H1 (cell line): ENCODE results near the gene PTBP3. TPM values are rescaled to one million over a fixed set of nuclear protein-coding genes. Genes with fewer than 3 reads are reported as not detected.

Experiments used
- CTCF ChIA-PET: fragments of 300-600 bp; sonication (Branson Sonifier 250); formaldehyde crosslinking; loops from one replicate; lab custom pipeline; 2021; ENCODE audit not compliant: partially characterized antibody; lab: Charles Lee
- POLR2A ChIA-PET: fragments of 300-600 bp; sonication (Branson Sonifier 250); formaldehyde crosslinking; loops from one replicate; lab custom pipeline; 2021; ENCODE audit warnings: inconsistent platforms; ENCODE audit not compliant: partially characterized antibody; lab: Charles Lee
- DNase-seq, 2 experiments: peaks; one replicate each; pipeline versions ENCODE4 v3.0.0 to v3.0.0-alpha.2; 2010 to 2022; ENCODE audit warnings: low spot score in 2 of 2, low read depth in 1 of 2, mixed read lengths in 1 of 2
- FAIRE-seq: peaks from 2 replicates; lab custom pipeline; 2011; peaks lifted over from hg19 to GRCh38; lab: Jason Lieb, UNC
- H2AFZ ChIP-seq: 2 replicates; pipeline ENCODE4 v1.8.1; 2012; ENCODE audit warnings: low read length, inconsistent platforms
- H2AK5ac ChIP-seq: 2 replicates; pipeline ENCODE4 v1.6.1; 2013; ENCODE audit warnings: low read depth, low read length
- H2BK120ac ChIP-seq: replicated peaks from 2 replicates; pipeline ENCODE3; 2013; ENCODE audit warnings: low read depth, low read length, inconsistent platforms
- H2BK12ac ChIP-seq: 2 replicates; pipeline ENCODE4 v1.6.1; 2013; ENCODE audit warnings: low read depth, low read length
- H2BK15ac ChIP-seq: 2 replicates; pipeline ENCODE4 v1.6.1; 2013; ENCODE audit warnings: low read length
- H2BK20ac ChIP-seq: 2 replicates; pipeline ENCODE4 v1.6.1; 2013; ENCODE audit warnings: low read length
- H2BK5ac ChIP-seq: 2 replicates; pipeline ENCODE4 v1.6.1; 2013; ENCODE audit warnings: low read depth, low read length
- H3K14ac ChIP-seq: 2 replicates; pipeline ENCODE4 v1.6.1; 2013; ENCODE audit warnings: inconsistent platforms; ENCODE audit not compliant: insufficient read length
- H3K18ac ChIP-seq: 2 replicates; pipeline ENCODE4 v1.6.1; 2013; ENCODE audit warnings: low read length; ENCODE audit errors: extremely low read depth
- H3K23ac ChIP-seq: 2 replicates; pipeline ENCODE4 v1.6.1; 2013; ENCODE audit warnings: inconsistent platforms; ENCODE audit not compliant: insufficient read length
- H3K23me2 ChIP-seq: 2 replicates; pipeline ENCODE4 v1.6.1; 2013; ENCODE audit warnings: low read depth, low read length
- H3K27ac ChIP-seq: 2 replicates; pipeline ENCODE4 v1.6.1; 2011; ENCODE audit warnings: low read depth, low read length, inconsistent platforms
- H3K27me3 ChIP-seq, 4 experiments: replicated peaks in 1 of 4; 1 replicate in 1 of 4; 2 replicates in 3 of 4; pipeline versions ENCODE4 v1.6.1 to v1.8.1; 2011 to 2013; ENCODE audit warnings: low read length in 3 of 4, mild to moderate bottlenecking in 3 of 4, inconsistent platforms in 2 of 4, mixed read lengths in 2 of 4, moderate library complexity in 1 of 4; ENCODE audit not compliant: control insufficient read depth in 3 of 4, insufficient read depth in 3 of 4; ENCODE audit errors: extremely low read depth in 1 of 4
- H3K36me3 ChIP-seq, 4 experiments: 2 replicates each; pipeline versions ENCODE4 v1.6.1 to v1.8.1; 2011 to 2013; ENCODE audit warnings: mild to moderate bottlenecking in 4 of 4, low read length in 3 of 4, moderate library complexity in 2 of 4, control low read depth in 1 of 4, inconsistent platforms in 1 of 4; ENCODE audit not compliant: insufficient read depth in 4 of 4, control insufficient read depth in 2 of 4
- H3K4ac ChIP-seq: replicated peaks from 2 replicates; pipeline ENCODE3; 2013; ENCODE audit warnings: low read length, low read depth, mixed read lengths, inconsistent platforms; ENCODE audit not compliant: insufficient read length
- H3K4me1 ChIP-seq, 4 experiments: replicated peaks in 1 of 4; 1 replicate in 1 of 4; 2 replicates in 3 of 4; pipeline versions ENCODE4 v1.6.1 to v1.8.1; 2011 to 2013; ENCODE audit warnings: low read length in 3 of 4, inconsistent platforms in 2 of 4, mixed read lengths in 1 of 4; ENCODE audit not compliant: insufficient read depth in 4 of 4, control insufficient read depth in 3 of 4
- H3K4me2 ChIP-seq, 2 experiments: 2 replicates each; pipeline versions ENCODE4 v1.6.1 to v1.8.1; 2011 to 2013; ENCODE audit warnings: low read depth in 2 of 2, low read length in 2 of 2, control low read depth in 1 of 2, inconsistent platforms in 1 of 2, mild to moderate bottlenecking in 1 of 2; ENCODE audit not compliant: insufficient read depth in 1 of 2
- H3K4me3 ChIP-seq, 4 experiments: fragments of 200-600, 300-600 bp in 1 of 4; sonication (generic), shearing (Covaris generic), sonication (Bioruptor Twin) in 1 of 4; 2 replicates each; pipeline versions ENCODE4 v1.5.1 to v1.8.1; 2011 to 2016; ENCODE audit warnings: low read length in 4 of 4, low read depth in 3 of 4, control low read depth in 2 of 4, inconsistent platforms in 2 of 4, mild to moderate bottlenecking in 2 of 4, mixed read lengths in 1 of 4, moderate library complexity in 1 of 4; ENCODE audit not compliant: insufficient read depth in 2 of 4; ENCODE audit errors: extremely low read depth in 1 of 4
- H3K56ac ChIP-seq: replicated peaks from 2 replicates; pipeline ENCODE3; 2013; ENCODE audit warnings: low read depth, mild to moderate bottlenecking, mixed read lengths, low read length, inconsistent platforms; ENCODE audit not compliant: insufficient read length
- H3K79me1 ChIP-seq: 2 replicates; pipeline ENCODE4 v1.6.1; 2013; ENCODE audit warnings: low read depth, low read length, control low read depth
- H3K79me2 ChIP-seq, 2 experiments: 2 replicates each; pipeline versions ENCODE4 v1.6.1 to v1.8.1; 2012 to 2013; ENCODE audit warnings: low read length in 2 of 2, mild to moderate bottlenecking in 2 of 2, inconsistent platforms in 1 of 2; ENCODE audit not compliant: insufficient read depth in 2 of 2, control insufficient read depth in 1 of 2
- H3K9ac ChIP-seq, 4 experiments: replicated peaks in 1 of 4; 1 replicate in 1 of 4; 2 replicates in 3 of 4; pipeline versions ENCODE4 v1.6.1 to v1.8.1; 2011 to 2013; ENCODE audit warnings: low read depth in 3 of 4, low read length in 3 of 4, control low read depth in 2 of 4, mild to moderate bottlenecking in 2 of 4, moderate library complexity in 2 of 4, inconsistent platforms in 1 of 4; ENCODE audit errors: extremely low read depth in 1 of 4
- H3K9me3 ChIP-seq, 2 experiments: 2 replicates each; pipeline versions ENCODE4 v1.6.1 to v1.8.1; 2012 to 2013; ENCODE audit warnings: mild to moderate bottlenecking in 2 of 2, moderate library complexity in 2 of 2, control low read depth in 1 of 2, inconsistent platforms in 1 of 2, low read depth in 1 of 2, low read length in 1 of 2, mixed read lengths in 1 of 2; ENCODE audit not compliant: insufficient read depth in 2 of 2
- H4K20me1 ChIP-seq, 2 experiments: replicated peaks in 1 of 2; 2 replicates each; pipeline versions ENCODE3 to v1.8.1; 2011 to 2013; ENCODE audit warnings: inconsistent platforms in 2 of 2, low read length in 2 of 2, mild to moderate bottlenecking in 1 of 2; ENCODE audit not compliant: insufficient read depth in 2 of 2, control insufficient read depth in 1 of 2
- H4K5ac ChIP-seq: 2 replicates; pipeline ENCODE4 v1.6.1; 2013; ENCODE audit warnings: low read length, low read depth, mixed read lengths, inconsistent platforms; ENCODE audit not compliant: insufficient read length
- H4K8ac ChIP-seq: 2 replicates; pipeline ENCODE4 v1.8.0; 2013; ENCODE audit warnings: mild to moderate bottlenecking, moderate library complexity, low read length, inconsistent platforms; ENCODE audit not compliant: insufficient read depth; ENCODE audit errors: extremely low read depth
- H4K91ac ChIP-seq: replicated peaks from 2 replicates; pipeline ENCODE3; 2013; ENCODE audit warnings: low read length, mixed read lengths, inconsistent platforms; ENCODE audit not compliant: insufficient read length
- BACH1 ChIP-seq: IDR thresholded peaks from 2 replicates; pipeline ENCODE4 v1.6.1; 2012; ENCODE audit warnings: low read length, improper control_type of control experiment
- BCL11A ChIP-seq, 2 experiments: IDR thresholded peaks; one replicate each; pipeline ENCODE4 v1.6.1; 2011; ENCODE audit warnings: low read depth in 2 of 2, low read length in 2 of 2, mild to moderate bottlenecking in 2 of 2
- CBX8 ChIP-seq: fragments of 300-800, 300-1000 bp; sonication (generic); IDR thresholded peaks from 2 replicates; pipeline ENCODE4 v1.7.1; 2016; ENCODE audit warnings: low read depth, low read length, borderline replicate concordance
- CHD1 ChIP-seq: IDR thresholded peaks from 2 replicates; pipeline ENCODE4 v1.6.1; 2012; ENCODE audit warnings: low read depth, low read length, improper control_type of control experiment
- HDAC2 ChIP-seq, 2 experiments: fragments of 300-600 bp in 1 of 2; sonication (generic) in 1 of 2; IDR thresholded peaks; 2 replicates each; pipeline ENCODE4 v1.6.1; 2011 to 2012; ENCODE audit warnings: low read depth in 2 of 2, low read length in 2 of 2, mild to moderate bottlenecking in 2 of 2, moderate library complexity in 2 of 2, borderline replicate concordance in 1 of 2, inconsistent platforms in 1 of 2
- KDM1A ChIP-seq: fragments of 200-600, 300-600 bp; sonication (generic); IDR thresholded peaks from 2 replicates; pipeline ENCODE4 v1.7.1; 2016; ENCODE audit warnings: mild to moderate bottlenecking, low read length, borderline replicate concordance
- NANOG ChIP-seq: IDR thresholded peaks from 2 replicates; pipeline ENCODE4 v1.6.1; 2011; ENCODE audit warnings: low read length, low read depth, mild to moderate bottlenecking, inconsistent platforms; ENCODE audit not compliant: insufficient read depth, poor library complexity, severe bottlenecking
- RFX5 ChIP-seq: IDR thresholded peaks from 2 replicates; pipeline ENCODE4 v1.6.1; 2011; ENCODE audit warnings: low read depth, low read length, improper control_type of control experiment, borderline replicate concordance
- SP4 ChIP-seq: IDR thresholded peaks from 2 replicates; pipeline ENCODE4 v1.6.1; 2012; ENCODE audit warnings: low read length, inconsistent platforms
- TCF12 ChIP-seq: IDR thresholded peaks from 2 replicates; pipeline ENCODE4 v1.6.1; 2011; ENCODE audit warnings: low read depth, mild to moderate bottlenecking, low read length
- WGBS, 2 experiments: shearing (Covaris generic) in 1 of 2; methylation state at CpG; one replicate each; pipeline versions ENCODE4 v1.1.6 to v1.1.7; 2013 to 2015; ENCODE audit warnings: low lambda C conversion rate in 2 of 2, mixed read lengths in 2 of 2, inconsistent platforms in 1 of 2, low coverage in 1 of 2, missing lambda C conversion rate in 1 of 2; ENCODE audit not compliant: insufficient replicate concordance in 2 of 2, insufficient coverage in 1 of 2, insufficient read length in 1 of 2; ENCODE audit errors: extremely low coverage in 1 of 2, missing lambda C conversion rate in 1 of 2; 5-methylcytosine and 5-hydroxymethylcytosine counted together
- polyA plus RNA-seq, 7 experiments: library from polyadenylated mRNA; depleted of rRNA in 3 of 7; stranded (reverse) in 5 of 7; unstranded in 2 of 7; fragments of >200 nt in 5 of 7; fragments of 200-250 nt in 2 of 7; gene quantifications; 1 replicate in 5 of 7; 2 replicates in 1 of 7; 4 replicates in 1 of 7; pipeline versions ENCODE4 v1.2.1 to v1.2.3, GENCODE V29; 2011 to 2013; ENCODE audit warnings: missing spikeins in 2 of 7, mixed read lengths in 2 of 7
- total RNA-seq: library from RNA; stranded (reverse); fragmentation: NEBNext Ultra II Directional; extraction: Animal tissue kit (Norgen Biotek cat#: 25700); gene quantifications from 2 replicates; pipeline ENCODE4 v1.2.1, GENCODE V29; 2021
- TF ChIP-seq, protein P1 (sequence below): IDR thresholded peaks from 2 replicates; pipeline ENCODE4 v1.6.1; 2012; ENCODE audit warnings: low read length, inconsistent platforms
- TF ChIP-seq, protein P2 (sequence below): IDR thresholded peaks from 2 replicates; pipeline ENCODE4 v1.6.1; 2011; ENCODE audit warnings: low read length, improper control_type of control experiment

PTBP3 gene
- total and polyA plus RNA-seq, 2 of the 8 experiments (the other 6 are each of a cell fraction or from before 2014, with no cell fraction given), result 51.0 to 124 TPM

- no peak overlapping the region for H3K27ac ChIP-seq
- 97% methylated on average over 1 of the region's 1 CpG; no CpG with 5 or more reads in 1 of the 2 experiments for WGBS, 2 experiments
- no peaks in the 10 kb centered on the region for H3K79me2 ChIP-seq
- H2BK15ac ChIP-seq, result no peak overlapping the region
- H2BK12ac ChIP-seq, result no peak overlapping the region
- H3K4ac ChIP-seq, result no peak overlapping the region
- no peaks in the 10 kb centered on the region for H3K79me1 ChIP-seq
- H3K36me3 ChIP-seq, result peaks cover 0 to 3% (median 0%) of the 10 kb centered on the region in 4 experiments; a peak in 2 of 8 replicates
- no peak overlapping the region for H4K5ac ChIP-seq
- H3K23me2 ChIP-seq, result no peaks in the 10 kb centered on the region
- ChIA-PET CTCF (no interaction called here), POLR2A (interaction anchor here (1.0 kb wide), 1 partner anchor 28 kb away, joined by 3 read pairs; no protein-coding TSS in a partner anchor)
- no peak overlapping the region for H2BK20ac ChIP-seq
- no peak overlapping the region for H3K56ac ChIP-seq
- no peak overlapping the region for H2BK5ac ChIP-seq
- DNase-seq (no peak), FAIRE-seq (no peak)
- H4K91ac ChIP-seq, result no peak overlapping the region
- H3K23ac ChIP-seq, result no peak overlapping the region
- no peaks in the 10 kb centered on the region for H3K27me3 ChIP-seq
- no peak overlapping the region for H3K4me3 ChIP-seq
- no peak overlapping the region for H3K9ac ChIP-seq
- H3K14ac ChIP-seq, result no peak overlapping the region
- H3K4me1 ChIP-seq, result no peaks in the 10 kb centered on the region
- no peaks in the 10 kb centered on the region for H3K9me3 ChIP-seq
- H2AFZ ChIP-seq, result no peak overlapping the region
- H4K20me1 ChIP-seq, result no peaks in the 10 kb centered on the region
- H3K4me2 ChIP-seq, result no peak overlapping the region
- H2AK5ac ChIP-seq, result no peak overlapping the region
- H4K8ac ChIP-seq, result no peak overlapping the region
- H3K18ac ChIP-seq, result no peak overlapping the region
- no peak overlapping the region for H2BK120ac ChIP-seq
- no peak for TF ChIP-seq CBX8
- TF ChIP-seq KDM1A, result no peak
- TF ChIP-seq SP4, result no peak
- no peak for TF ChIP-seq HDAC2 (IDR thresholded peaks at IDR 0.05; ENCODE audit: borderline replicate concordance in 1 of 2, low read depth in 2 of 2, low read length in 2 of 2)
- TF ChIP-seq, protein P1, sequence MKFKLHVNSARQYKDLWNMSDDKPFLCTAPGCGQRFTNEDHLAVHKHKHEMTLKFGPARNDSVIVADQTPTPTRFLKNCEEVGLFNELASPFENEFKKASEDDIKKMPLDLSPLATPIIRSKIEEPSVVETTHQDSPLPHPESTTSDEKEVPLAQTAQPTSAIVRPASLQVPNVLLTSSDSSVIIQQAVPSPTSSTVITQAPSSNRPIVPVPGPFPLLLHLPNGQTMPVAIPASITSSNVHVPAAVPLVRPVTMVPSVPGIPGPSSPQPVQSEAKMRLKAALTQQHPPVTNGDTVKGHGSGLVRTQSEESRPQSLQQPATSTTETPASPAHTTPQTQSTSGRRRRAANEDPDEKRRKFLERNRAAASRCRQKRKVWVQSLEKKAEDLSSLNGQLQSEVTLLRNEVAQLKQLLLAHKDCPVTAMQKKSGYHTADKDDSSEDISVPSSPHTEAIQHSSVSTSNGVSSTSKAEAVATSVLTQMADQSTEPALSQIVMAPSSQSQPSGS, result no peak
- TF ChIP-seq, protein P2, sequence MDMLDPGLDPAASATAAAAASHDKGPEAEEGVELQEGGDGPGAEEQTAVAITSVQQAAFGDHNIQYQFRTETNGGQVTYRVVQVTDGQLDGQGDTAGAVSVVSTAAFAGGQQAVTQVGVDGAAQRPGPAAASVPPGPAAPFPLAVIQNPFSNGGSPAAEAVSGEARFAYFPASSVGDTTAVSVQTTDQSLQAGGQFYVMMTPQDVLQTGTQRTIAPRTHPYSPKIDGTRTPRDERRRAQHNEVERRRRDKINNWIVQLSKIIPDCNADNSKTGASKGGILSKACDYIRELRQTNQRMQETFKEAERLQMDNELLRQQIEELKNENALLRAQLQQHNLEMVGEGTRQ, result no peak
- TF ChIP-seq NANOG, result no peak
- TF ChIP-seq RFX5, result no peak
- no peak for TF ChIP-seq BACH1
- TF ChIP-seq BCL11A (IDR thresholded peaks at IDR 0.05; ENCODE audit: low read depth in 2 of 2, low read length in 2 of 2), result no peak
- no peak for TF ChIP-seq TCF12
- TF ChIP-seq CHD1, result no peak
These were observed 84.7 kb downstream of the PTBP3 start for GRCh38 chr9:112248722-112249121.
